Esophagus squamous epithelium (tissue), 4 donors: ENCODE data around the gene CFB.

ENCODE experiments used
- POLR2A ChIP-seq, 4 donors: fragments of 450-650 bp; IDR thresholded peaks; one replicate each; pipeline ENCODE4 v1.6.1; 2017; ENCODE audit warnings: antibody characterized with exemption in 4 of 4, mild to moderate bottlenecking in 4 of 4, moderate library complexity in 3 of 4
- TF ChIP-seq, protein P1 (sequence below), 6 experiments: fragments of 450-650 bp in 4 of 6; fragments of 200-600 bp in 2 of 6; sonication (generic) in 2 of 6; IDR thresholded peaks; one replicate each; pipeline ENCODE4 v1.5.1; 2016 to 2019; ENCODE audit warnings: antibody characterized with exemption in 6 of 6, mild to moderate bottlenecking in 4 of 6, moderate library complexity in 4 of 6

DNA sequence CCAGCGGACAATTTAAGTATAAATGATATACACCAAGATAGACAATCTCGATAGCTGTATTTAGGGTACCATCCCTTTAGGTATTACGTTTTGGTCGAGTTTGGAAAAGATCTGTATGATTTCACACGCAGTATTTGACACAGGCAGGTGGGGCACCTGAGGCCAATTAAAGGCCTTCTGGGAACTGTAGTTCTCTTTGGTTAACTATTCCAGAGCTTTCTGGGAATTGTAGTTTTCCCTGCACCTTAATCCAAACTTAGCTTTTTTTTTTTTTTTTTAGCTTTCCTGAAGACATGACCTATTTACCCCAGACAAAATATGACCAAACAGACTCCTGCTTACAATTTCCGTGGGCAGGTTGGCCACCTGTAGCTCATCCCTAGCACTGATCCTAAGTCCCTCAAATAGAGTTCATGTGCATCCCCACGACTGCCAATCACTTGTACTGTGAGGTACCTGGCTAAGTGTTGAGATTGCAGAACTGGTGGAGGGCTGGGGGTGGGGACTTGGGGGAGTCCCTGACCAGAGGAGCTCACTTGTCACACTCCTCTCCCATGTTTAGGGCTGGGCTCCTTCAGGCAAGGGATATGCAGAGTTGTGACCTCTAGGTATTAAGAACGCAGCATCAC lies 47.4 kb upstream of the CFB start:
- TF ChIP-seq, protein P1, sequence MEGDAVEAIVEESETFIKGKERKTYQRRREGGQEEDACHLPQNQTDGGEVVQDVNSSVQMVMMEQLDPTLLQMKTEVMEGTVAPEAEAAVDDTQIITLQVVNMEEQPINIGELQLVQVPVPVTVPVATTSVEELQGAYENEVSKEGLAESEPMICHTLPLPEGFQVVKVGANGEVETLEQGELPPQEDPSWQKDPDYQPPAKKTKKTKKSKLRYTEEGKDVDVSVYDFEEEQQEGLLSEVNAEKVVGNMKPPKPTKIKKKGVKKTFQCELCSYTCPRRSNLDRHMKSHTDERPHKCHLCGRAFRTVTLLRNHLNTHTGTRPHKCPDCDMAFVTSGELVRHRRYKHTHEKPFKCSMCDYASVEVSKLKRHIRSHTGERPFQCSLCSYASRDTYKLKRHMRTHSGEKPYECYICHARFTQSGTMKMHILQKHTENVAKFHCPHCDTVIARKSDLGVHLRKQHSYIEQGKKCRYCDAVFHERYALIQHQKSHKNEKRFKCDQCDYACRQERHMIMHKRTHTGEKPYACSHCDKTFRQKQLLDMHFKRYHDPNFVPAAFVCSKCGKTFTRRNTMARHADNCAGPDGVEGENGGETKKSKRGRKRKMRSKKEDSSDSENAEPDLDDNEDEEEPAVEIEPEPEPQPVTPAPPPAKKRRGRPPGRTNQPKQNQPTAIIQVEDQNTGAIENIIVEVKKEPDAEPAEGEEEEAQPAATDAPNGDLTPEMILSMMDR (IDR thresholded peaks at IDR 0.05), result no peak
- TF ChIP-seq POLR2A (IDR thresholded peaks at IDR 0.05), result peak in 1 of 4 donors; percentile 22
